Measurements from ENCODE around the gene PIK3R6.

Gene PIK3R6

GRCh38 chr17:8758137-8758596 lies 109.3 kb downstream of the PIK3R6 start, which contains the start of gene SPDYE4:
Gene SPDYE4, minus strand, starts transcription at chr17:8758546. Its CDS starts 164 bp downstream, at chr17:8758382.
- TF ChIP-seq EZH2phosphoT487 (IDR thresholded peaks at IDR 0.05; ENCODE audit: borderline replicate concordance) (no peak), CTCF (conservative IDR thresholded peaks at IDR 0.05; ENCODE audit: low read length) (no peak)
- Histone ChIP-seq H3K9me3 (ENCODE audit: insufficient read depth, low read depth, low read length) (no peaks in the 10 kb centered on the region), H3K4me1 (ENCODE audit: insufficient read depth, low read length, poor library complexity, severe bottlenecking) (no peaks in the 10 kb centered on the region), H3K36me3 (ENCODE audit: insufficient read depth, low read length) (no peaks in the 10 kb centered on the region), H3K4me2 (ENCODE audit: low read depth, low read length, poor library complexity, severe bottlenecking) (no peak within 1 kb of the TSS), H2AFZ (ENCODE audit: low read length) (no peak within 1 kb of the TSS), H4K20me1 (ENCODE audit: insufficient read depth, low read length, poor library complexity, severe bottlenecking) (no peaks in the 10 kb centered on the region), H3K9me2 (replicated peaks; ENCODE audit: low read depth, low read length) (no peaks in the 10 kb centered on the region), H3K9ac (ENCODE audit: low read depth, low read length, poor library complexity, severe bottlenecking) (no peak within 1 kb of the TSS), H3F3A (ENCODE audit: low read depth) (no peaks in the 10 kb centered on the region), H3K27me3 (ENCODE audit: insufficient read depth, low read length, poor library complexity, severe bottlenecking) (no peaks in the 10 kb centered on the region), H3K79me2 (ENCODE audit: insufficient read depth, low read length) (no peaks in the 10 kb centered on the region), H3K4me3 (ENCODE audit: low read length, poor library complexity, severe bottlenecking) (no peak within 1 kb of the TSS)

DNA sequence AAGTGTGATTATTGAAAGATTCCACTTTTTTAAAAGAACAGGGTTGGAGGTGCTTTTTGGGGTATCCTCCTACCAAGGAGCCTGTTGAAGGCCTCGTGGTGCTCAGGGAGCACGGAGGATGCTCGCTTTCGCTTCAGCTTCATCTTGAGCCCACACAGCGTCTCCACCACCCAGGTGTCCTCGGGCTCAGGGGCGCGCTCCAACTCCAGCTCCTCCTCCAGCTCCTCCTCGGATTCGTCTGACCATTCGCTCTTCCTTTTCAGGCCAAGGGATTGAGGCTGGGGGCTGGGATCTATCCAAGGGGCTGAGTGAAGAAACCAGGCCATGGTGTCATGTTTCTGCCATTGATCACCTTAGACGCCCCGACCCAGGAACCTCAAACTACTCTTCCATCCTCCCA lies 110.3 kb downstream of the PIK3R6 start:
- no peaks in the 10 kb centered on the region for H3K36me3 ChIP-seq (ENCODE audit: insufficient read depth, low read length)
- no peak overlapping the region for H3K4me2 ChIP-seq (ENCODE audit: low read depth, low read length, poor library complexity, severe bottlenecking)
- TF ChIP-seq CTCF (conservative IDR thresholded peaks at IDR 0.05; ENCODE audit: low read length) (no peak), EZH2phosphoT487 (IDR thresholded peaks at IDR 0.05; ENCODE audit: borderline replicate concordance) (no peak)
- H3K27me3 ChIP-seq (ENCODE audit: insufficient read depth, low read length, poor library complexity, severe bottlenecking), result no peaks in the 10 kb centered on the region
- no peaks in the 10 kb centered on the region for H3K9me3 ChIP-seq (ENCODE audit: insufficient read depth, low read depth, low read length)
- no peak overlapping the region for H2AFZ ChIP-seq (ENCODE audit: low read length)
- no peaks in the 10 kb centered on the region for H3K79me2 ChIP-seq (ENCODE audit: insufficient read depth, low read length)
- H4K20me1 ChIP-seq (ENCODE audit: insufficient read depth, low read length, poor library complexity, severe bottlenecking), result no peaks in the 10 kb centered on the region
- H3K4me3 ChIP-seq (ENCODE audit: low read length, poor library complexity, severe bottlenecking), result no peak overlapping the region
- no peaks in the 10 kb centered on the region for H3F3A ChIP-seq (ENCODE audit: low read depth)
- no peak overlapping the region for H3K9ac ChIP-seq (ENCODE audit: low read depth, low read length, poor library complexity, severe bottlenecking)
- no peaks in the 10 kb centered on the region for H3K4me1 ChIP-seq (ENCODE audit: insufficient read depth, low read length, poor library complexity, severe bottlenecking)
- H3K9me2 ChIP-seq (replicated peaks; ENCODE audit: low read depth, low read length), result no peaks in the 10 kb centered on the region

- no peak overlapping the region for H3K9ac ChIP-seq (ENCODE audit: low read depth, low read length, poor library complexity, severe bottlenecking)
- no peak overlapping the region for H2AFZ ChIP-seq (ENCODE audit: low read length)
- H3K4me3 ChIP-seq (ENCODE audit: low read length, poor library complexity, severe bottlenecking), result no peak overlapping the region
- no peaks in the 10 kb centered on the region for H3K9me2 ChIP-seq (replicated peaks; ENCODE audit: low read depth, low read length)
- no peak overlapping the region for H3K4me2 ChIP-seq (ENCODE audit: low read depth, low read length, poor library complexity, severe bottlenecking)
- TF ChIP-seq EZH2phosphoT487 (IDR thresholded peaks at IDR 0.05; ENCODE audit: borderline replicate concordance) (no peak), CTCF (conservative IDR thresholded peaks at IDR 0.05; ENCODE audit: low read length) (no peak)
- H3F3A ChIP-seq (ENCODE audit: low read depth), result no peaks in the 10 kb centered on the region
- H3K79me2 ChIP-seq (ENCODE audit: insufficient read depth, low read length), result no peaks in the 10 kb centered on the region
- no peaks in the 10 kb centered on the region for H4K20me1 ChIP-seq (ENCODE audit: insufficient read depth, low read length, poor library complexity, severe bottlenecking)
- no peaks in the 10 kb centered on the region for H3K36me3 ChIP-seq (ENCODE audit: insufficient read depth, low read length)
- H3K27me3 ChIP-seq (ENCODE audit: insufficient read depth, low read length, poor library complexity, severe bottlenecking), result no peaks in the 10 kb centered on the region
- H3K9me3 ChIP-seq (ENCODE audit: insufficient read depth, low read depth, low read length), result no peaks in the 10 kb centered on the region
- no peaks in the 10 kb centered on the region for H3K4me1 ChIP-seq (ENCODE audit: insufficient read depth, low read length, poor library complexity, severe bottlenecking)
Observed at GRCh38 chr17:8755590-8756255, 111.8 kb downstream of the PIK3R6 start.
